Measurements from ENCODE around the gene WIPF3. TPM values are rescaled to one million over a fixed set of nuclear protein-coding genes. Genes with fewer than 3 reads are reported as not detected.

WIPF3 gene
- total and polyA plus RNA-seq, 2 of the 4 experiments (the other 2 are of a cell fraction), result not detected

- Histone ChIP-seq H2BK15ac (ENCODE audit: low read depth, low read length) (no peak overlapping the region), H4K5ac (ENCODE audit: low read depth, low read length) (no peak overlapping the region), H3K14ac (replicated peaks; ENCODE audit: low read depth, low read length) (no peak overlapping the region), H3K4me2 (ENCODE audit: low read depth, low read length) (no peak overlapping the region), H3K18ac (ENCODE audit: low read depth, low read length) (no peak overlapping the region), H2BK5ac (ENCODE audit: low read depth, low read length, poor library complexity, severe bottlenecking) (no peak overlapping the region), H3K27ac (ENCODE audit: insufficient read depth, low read length) (no peak overlapping the region), H3K23ac (ENCODE audit: low read depth, low read length) (no peak overlapping the region), H3K4ac (ENCODE audit: low read depth, low read length) (no peak overlapping the region), H2AK9ac (replicated peaks; ENCODE audit: low read depth, low read length, poor library complexity) (no peak overlapping the region), H3K56ac (ENCODE audit: extremely low read depth, insufficient read depth, low read length) (no peak overlapping the region), H2AFZ (replicated peaks; ENCODE audit: low read length, poor library complexity) (no peak overlapping the region), H3K9ac (ENCODE audit: low read depth, low read length) (no peak overlapping the region), H2BK20ac (ENCODE audit: low read depth, low read length) (no peak overlapping the region), H2BK120ac (ENCODE audit: low read depth, low read length) (no peak overlapping the region), H3K4me1 (ENCODE audit: control insufficient read depth, insufficient read depth, low read length) (no peaks in the 10 kb centered on the region), H3K9me3 (ENCODE audit: control insufficient read depth, insufficient read depth, low read length) (no peaks in the 10 kb centered on the region), H4K20me1 (ENCODE audit: insufficient read depth, low read length) (peaks cover 5% of the 10 kb centered on the region; the same call in 1 of the 2 replicates), H3K79me1 (ENCODE audit: low read depth in 1 of 2, low read length in 2 of 2) (peaks cover 3 to 6% of the 10 kb centered on the region in 2 experiments; a peak in 2 of 4 replicates), H4K91ac (ENCODE audit: insufficient read depth, low read depth, low read length) (no peak overlapping the region), H3K9me1 (ENCODE audit: insufficient read depth, low read length) (no peaks in the 10 kb centered on the region), H3K36me3 (ENCODE audit: control insufficient read depth, insufficient read depth, low read length) (peaks cover 27% of the 10 kb centered on the region), H3K27me3 (ENCODE audit: control insufficient read depth, insufficient read depth, low read length) (no peaks in the 10 kb centered on the region), H2AK5ac (ENCODE audit: low read depth, low read length) (no peak overlapping the region), H3K4me3 (ENCODE audit: insufficient read depth, low read depth, low read length) (no peak overlapping the region), H4K8ac (ENCODE audit: low read depth in 2 of 2, low read length in 2 of 2) (no peak overlapping the region)
- BruUV-seq (replicated peaks), result no TSS peak
- ChIA-PET POLR2A (ENCODE audit: unreplicated experiment) (no interaction called here), CTCF (no interaction called here)
- dilution Hi-C loops (cut with HindIII; ENCODE audit: low sequenced_read_pairs, unreplicated experiment), result no loop called here
- no peak for DNase-seq
- no peak for TF ChIP-seq RFX5 (IDR thresholded peaks at IDR 0.05; ENCODE audit: low read depth, low read length)
- TF ChIP-seq MXI1 (IDR thresholded peaks at IDR 0.05; ENCODE audit: borderline replicate concordance, low read depth, low read length), result no peak
- no peak for TF ChIP-seq USF2 (IDR thresholded peaks at IDR 0.05; ENCODE audit: low read depth, low read length)
- no peak for TF ChIP-seq FOS (IDR thresholded peaks at IDR 0.05; ENCODE audit: low read depth, low read length)
- TF ChIP-seq MAFK (IDR thresholded peaks at IDR 0.05; ENCODE audit: low read depth, low read length), result no peak
- TF ChIP-seq ELK1 (IDR thresholded peaks at IDR 0.05; ENCODE audit: borderline replicate concordance, low read depth, low read length), result no peak
- TF ChIP-seq BHLHE40 (IDR thresholded peaks at IDR 0.05; ENCODE audit: low read depth, low read length), result no peak
- TF ChIP-seq MAZ (IDR thresholded peaks at IDR 0.05; ENCODE audit: borderline replicate concordance, low read depth, low read length), result no peak
- TF ChIP-seq CTCF (conservative IDR thresholded peaks at IDR 0.05; ENCODE audit: low read depth, low read length), result no peak
- TF ChIP-seq POLR2A (IDR thresholded peaks at IDR 0.05; ENCODE audit: low read depth, low read length), result no peak
- TF ChIP-seq NFE2L2 (IDR thresholded peaks at IDR 0.05; ENCODE audit: low read depth, low read length), result no peak
- TF ChIP-seq RAD21 (IDR thresholded peaks at IDR 0.05; ENCODE audit: low read length), result no peak
- no peak for TF ChIP-seq CHD1 (IDR thresholded peaks at IDR 0.05; ENCODE audit: low read depth, low read length)
- no peak for TF ChIP-seq RCOR1 (IDR thresholded peaks at IDR 0.05; ENCODE audit: insufficient replicate concordance, low read length)
- TF ChIP-seq CEBPB (IDR thresholded peaks at IDR 0.05; ENCODE audit: low read depth, low read length), result no peak
- no peak for TF ChIP-seq SMC3 (IDR thresholded peaks at IDR 0.05; ENCODE audit: low read depth, low read length)
- ATAC-seq (ENCODE audit: low read depth), result no peak
- 89% methylated on average over 4 of the region's 4 CpGs; no CpG with 5 or more reads in 1 of the 2 experiments for WGBS, 2 experiments (ENCODE audit: extremely low coverage in 2 of 2, insufficient read length in 1 of 2)
- intact Hi-C loops (cut with micrococcal nuclease), result no loop called here
- in situ Hi-C loops (cut with MboI; ENCODE audit: low sequenced_read_pairs), result no loop called here
Observed at GRCh38 chr7:29918850-29919249, 112.5 kb downstream of the WIPF3 start.

Data from IMR-90 (cell line).